Eye (tissue), 1 donor: ENCODE measurements around the gene HSDL1.

Experiments
- DNase-seq: peaks from one replicate; pipeline ENCODE4 v3.0.0-alpha.2; 2015

Gene HSDL1

DNA sequence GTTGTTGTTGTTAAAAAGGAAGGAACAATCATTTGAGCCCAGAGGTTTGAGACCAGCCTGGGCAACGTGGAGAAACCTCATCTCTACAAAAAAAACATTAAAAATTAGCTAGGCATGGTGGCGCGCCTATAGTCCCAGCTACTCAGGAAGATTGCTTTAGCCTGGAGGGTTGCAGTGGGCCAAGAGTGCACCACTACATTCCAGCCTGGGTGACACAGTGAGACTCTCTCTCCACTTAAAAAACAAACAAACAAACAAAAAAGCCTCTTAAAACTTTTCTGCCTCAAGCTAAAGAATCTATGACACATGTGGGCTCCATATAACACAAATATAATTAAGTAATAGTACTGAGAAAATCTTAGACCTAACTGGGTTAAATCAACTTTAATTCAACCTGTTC is 40.7 kb downstream of the HSDL1 start:
- DNase-seq: no peak

DNA sequence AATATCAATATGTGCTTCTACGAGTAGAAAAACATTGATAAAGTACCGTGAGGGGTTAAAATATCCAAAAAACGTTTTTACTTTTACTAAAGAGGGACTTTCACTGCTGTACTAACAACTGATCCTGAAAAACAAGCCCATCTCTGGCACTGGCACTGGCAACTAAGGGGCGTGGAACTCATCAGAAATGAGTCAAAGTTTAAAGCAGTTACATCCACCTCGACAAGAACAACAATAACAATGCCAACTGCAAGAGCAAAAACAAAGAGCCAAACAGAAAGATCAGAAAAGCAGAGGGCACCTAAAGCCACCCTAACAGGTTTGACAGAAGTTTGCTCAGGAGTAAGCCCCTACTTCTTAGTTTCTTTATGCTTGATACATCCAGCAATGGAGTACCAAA is 41.3 kb downstream of the HSDL1 start:
- DNase-seq: no peak

DNA sequence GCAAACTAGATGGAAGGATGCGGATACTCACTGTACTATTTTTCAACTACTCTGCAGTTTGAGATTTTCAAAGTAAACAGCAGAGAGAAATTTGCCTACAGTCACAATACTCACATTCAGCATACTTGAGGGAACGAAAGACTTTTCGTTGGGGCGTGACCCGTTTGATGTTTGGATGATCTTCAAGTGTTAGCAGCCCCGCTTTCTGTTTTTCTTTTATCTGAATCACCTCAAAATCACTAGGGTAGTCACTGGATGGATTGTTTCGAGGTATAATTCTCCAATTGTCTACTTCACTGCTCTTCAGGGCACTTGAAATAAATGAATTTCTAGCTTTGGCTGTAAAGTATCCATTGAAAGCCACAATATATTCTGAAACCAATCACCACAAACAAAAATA is 46.0 kb downstream of the HSDL1 start:
- no peak for DNase-seq

DNA sequence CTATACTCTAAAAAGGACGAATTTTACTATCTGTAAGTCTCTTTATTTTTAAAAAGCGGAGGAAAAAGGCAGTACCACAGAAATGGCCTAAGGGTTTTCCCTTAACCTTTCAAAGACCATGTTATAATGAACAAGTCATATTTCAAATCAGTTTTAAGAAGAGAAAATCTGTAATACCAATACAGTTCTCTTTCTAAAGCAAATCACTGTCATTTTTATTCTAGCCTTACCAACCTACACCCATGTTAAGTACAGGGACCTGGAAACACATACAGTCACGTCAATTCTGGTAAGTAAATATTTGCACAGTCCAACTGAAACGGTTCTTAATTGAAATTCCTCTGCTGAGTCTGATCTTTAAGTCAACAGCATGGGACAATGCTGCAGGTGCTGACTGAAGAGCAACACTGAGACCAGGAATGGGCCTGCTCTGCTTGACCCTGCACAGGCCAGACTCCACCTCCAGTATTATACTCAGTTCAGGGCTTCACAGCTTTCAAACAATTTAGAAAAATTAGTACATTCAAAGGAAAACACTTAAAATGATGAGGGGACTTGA is 48.5 kb downstream of the HSDL1 start:
- no peak for DNase-seq

DNA sequence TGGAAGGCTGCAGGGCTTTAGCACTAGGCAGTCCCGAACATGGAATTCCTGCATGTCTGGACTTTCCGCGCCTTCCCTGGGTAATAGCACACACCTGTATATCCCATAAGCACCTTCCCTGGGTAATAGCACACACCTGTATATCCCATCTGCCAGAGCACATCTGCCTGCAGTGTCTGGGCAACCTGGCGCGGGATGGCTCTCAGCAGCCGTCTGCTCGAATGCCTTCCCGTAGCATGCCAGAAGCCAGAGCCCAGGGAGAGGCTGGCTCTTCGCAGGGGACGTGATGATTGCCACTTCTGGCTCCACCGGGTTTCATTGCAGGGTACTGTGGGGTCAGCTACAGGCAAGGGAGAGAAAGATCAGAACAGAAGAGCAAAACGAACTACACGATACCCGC is 49.5 kb downstream of the HSDL1 start:
- DNase-seq: no peak

DNA sequence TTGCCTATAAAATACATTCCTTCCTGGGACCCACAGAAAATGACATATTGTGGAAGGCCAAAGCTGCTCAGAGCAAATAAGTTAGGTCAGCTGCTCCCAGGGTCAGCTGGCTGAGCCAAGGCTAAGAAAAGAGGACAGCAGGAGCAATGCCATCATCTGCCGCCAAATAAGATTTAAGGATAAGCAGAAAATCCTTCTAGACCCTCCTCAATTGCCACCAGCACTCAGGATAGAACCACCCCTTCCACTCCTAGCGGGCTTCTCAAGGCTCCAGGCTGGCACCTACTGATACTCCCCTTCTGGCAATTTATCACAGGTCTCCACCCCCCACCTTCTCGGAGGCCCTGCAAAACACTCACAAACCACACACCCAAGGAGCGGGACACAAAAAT is 51.1 kb downstream of the HSDL1 start:
- no peak for DNase-seq

DNA sequence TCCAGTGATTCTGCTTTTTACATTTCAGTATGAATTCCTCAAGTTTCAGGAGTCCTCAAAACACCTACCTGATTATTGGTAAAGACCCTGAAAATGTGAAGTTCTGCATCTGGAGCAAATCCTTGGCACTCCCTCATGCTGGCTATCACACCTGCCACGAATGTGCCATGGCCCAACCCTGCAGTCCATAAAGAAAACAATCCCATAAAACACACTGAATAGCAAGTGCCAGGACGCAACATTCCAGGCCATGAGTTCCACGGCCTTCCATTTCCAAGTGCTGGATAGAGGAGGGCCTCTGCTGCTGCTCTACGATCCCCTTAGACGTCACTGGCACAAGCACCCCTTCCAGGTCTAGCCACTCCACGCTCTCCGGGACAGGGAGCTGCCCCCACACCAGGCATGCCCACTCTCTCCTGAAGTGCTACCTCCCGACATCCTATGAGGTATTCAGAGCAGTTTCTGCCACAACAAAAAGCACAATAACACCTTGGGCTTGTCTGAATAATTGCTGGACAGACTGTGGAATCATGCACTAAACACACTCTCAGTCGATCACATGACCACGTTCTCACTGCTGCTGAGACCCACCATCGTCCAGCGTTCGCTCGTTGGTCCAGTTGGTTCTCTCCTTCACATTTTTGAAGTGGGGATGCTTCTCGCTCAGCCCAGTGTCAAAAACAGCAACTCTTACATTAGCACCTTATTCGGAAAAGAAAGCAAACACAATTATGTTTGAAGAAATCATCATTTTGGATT is 51.7 kb downstream of the HSDL1 start:
- no peak for DNase-seq

DNA sequence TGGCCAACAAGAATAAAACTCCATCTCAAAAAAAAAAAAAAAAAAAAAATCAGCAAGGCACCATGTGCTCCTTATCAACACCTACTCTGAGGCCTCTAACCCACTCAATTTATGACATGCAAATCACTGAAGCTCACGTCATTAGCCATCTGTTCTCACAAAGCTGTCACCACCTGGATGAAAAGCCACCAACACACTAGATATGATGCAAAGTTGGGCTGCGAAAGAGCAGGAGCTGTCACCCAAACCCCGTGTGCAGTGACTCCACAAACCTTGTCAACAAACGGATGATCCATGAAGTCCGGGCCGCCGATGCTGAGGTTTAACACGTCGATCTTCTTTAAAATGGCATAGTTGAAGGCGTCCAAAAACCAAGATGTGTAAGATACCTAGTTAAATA is 53.5 kb downstream of the HSDL1 start:
- no peak for DNase-seq

DNA sequence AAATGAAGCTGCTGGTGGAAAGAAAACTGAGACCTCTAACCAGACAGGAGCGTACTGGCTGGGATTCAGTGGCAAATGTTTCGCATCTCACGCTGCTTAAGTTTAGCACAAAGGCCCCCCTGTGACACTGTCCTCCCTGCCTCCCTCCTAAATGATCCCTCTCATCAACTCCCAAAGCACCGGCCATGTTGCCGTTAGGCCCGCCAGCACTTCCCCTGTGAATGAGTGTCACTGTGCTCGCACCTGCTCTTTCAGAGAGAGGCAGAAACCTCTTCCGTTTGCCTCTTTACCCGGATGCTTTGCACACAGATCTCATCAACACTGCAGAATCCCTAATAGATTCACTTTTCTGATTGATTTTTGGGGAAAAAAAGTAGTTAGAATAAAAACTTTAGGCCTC is 54.8 kb downstream of the HSDL1 start:
- no peak for DNase-seq

DNA sequence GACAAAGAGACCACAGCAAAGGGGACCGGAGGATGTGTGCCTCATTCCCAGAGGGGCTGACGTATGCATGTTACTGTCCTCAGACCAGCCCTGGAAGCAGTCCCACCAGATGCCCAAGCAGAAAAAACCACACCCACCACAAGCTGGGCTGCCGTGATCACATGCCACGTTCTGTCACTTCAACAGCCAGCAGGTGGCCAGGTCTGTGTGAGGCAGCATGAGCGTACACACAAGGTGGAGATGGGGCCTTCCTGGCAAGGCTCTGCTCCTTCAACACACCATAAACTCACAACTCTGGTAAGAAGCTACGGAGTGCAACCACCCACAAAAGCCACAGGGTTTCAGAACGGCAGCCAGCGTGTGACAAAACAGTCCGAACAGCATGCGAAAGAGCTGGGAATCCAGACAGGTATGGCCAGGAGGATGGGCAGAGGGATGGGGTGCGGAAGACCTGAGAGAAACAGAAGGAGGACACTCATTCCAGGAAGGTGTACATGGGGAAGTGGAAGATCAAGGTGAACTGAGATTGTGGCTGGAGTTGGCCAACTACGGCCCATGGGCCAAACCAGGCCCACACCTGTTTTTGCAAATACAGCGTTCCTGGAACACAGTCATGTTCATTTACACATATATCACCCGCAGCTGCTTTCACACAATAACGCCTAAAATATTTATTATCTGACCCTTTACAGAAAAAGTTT is 56.1 kb downstream of the HSDL1 start:
- DNase-seq: peak; percentile 29

DNA sequence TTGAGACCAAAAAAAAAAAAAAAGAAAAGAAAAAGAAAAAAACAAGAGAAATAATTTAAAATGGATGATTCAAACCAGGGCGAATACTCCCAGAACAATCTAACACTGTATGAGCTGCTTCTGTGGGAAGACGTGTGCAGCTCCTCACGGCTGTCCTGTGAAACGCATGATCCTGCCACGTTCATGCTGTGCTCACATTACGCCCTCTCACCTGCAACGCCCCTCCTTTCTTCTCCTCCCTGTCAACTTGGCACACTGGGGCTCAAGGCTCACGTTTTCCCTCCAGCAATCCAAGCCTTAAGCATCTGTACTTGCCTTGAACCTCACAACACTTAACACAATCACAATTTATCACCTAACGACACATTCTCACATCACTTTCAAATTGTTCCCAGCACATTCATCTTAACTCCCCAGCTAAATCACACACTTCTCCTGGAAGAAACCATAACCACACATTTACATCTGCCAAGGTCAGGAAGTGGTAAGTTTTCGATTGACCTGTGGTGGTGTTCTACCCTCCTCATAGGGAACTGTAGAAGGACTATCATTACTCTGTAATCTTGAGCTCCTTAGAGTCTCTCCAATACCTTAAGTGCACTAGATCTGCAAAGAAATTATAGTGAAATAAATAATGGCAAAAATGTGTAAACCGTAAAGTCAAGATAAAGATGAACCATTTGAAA is 57.4 kb downstream of the HSDL1 start:
- peak; percentile 54 for DNase-seq

DNA sequence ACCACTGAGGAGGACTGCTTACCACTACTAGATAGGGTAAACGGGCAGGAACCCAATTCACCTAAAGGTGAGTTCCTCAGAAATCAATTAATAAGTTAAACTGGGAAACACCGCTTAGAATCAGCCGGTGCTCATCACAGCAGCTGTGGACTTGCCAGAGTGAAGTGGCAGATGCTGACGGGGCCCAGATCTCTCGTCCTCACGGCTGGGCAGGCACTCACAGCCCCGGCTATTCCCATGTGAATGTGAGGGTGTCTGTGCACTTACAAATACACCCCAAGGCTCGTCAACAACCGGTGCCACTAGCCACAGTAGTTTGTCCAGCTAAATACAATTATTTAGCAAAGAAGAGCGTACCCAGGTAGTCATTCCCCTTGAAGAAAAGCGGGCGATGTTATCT is 58.0 kb downstream of the HSDL1 start:
- DNase-seq: peak; percentile 73

DNA sequence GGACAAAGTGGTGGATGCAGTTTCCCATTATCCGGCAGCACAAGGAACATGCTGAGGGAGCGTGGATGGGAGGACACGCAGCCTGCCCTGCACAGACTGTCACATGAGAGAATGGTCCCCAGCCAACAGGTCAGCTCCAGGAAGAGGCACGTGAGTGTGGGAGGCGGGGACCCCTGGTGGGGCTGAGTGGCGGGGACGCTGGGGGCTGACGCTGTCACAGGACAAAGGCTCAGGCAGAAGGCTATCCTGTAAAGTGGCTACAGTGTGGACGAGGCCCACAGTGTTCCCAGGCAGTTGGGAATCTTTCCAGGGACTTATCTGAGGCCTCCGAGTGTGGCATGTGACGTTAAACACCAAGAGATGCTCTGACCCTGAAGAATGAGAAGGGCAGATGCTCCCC is 58.6 kb downstream of the HSDL1 start:
- peak; percentile 53 for DNase-seq

DNA sequence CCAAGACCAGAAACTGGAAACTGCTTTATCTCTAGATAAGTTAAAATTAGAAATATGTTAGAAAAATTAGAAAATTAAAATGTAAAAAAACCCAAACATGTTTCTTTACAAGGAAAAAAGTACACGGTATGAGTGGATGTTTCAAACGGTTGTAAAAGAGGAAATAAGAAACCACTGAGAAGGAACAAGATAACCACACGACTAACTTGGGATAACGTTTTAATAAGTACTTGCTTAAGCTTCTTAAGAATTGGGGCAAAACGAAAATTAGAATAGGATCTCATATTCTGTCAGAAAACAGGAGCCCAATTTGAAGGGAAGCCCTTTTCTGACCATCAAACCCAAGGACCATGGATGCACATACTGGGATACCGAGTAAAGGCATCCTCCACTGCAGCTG is 59.2 kb downstream of the HSDL1 start:
- no peak for DNase-seq

DNA sequence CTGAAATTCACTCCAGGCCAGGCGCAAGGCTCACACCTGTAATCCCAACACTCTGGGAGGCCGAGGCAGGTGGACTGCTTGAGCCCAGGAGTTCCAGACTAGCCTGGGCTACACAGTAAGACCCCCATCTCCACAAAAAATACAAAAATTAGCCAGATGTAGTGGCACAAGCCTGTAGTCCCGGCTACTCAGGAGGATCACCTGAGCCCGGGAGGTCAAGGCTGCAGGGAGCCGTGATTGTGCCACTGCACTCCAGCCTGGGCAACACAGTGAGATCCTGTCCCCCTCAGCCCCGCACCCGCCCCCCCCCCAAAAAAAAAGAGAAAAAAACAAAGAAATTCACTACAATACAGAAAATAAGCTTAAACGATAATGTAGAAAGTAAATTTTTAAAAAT is 59.7 kb downstream of the HSDL1 start:
- no peak for DNase-seq

DNA sequence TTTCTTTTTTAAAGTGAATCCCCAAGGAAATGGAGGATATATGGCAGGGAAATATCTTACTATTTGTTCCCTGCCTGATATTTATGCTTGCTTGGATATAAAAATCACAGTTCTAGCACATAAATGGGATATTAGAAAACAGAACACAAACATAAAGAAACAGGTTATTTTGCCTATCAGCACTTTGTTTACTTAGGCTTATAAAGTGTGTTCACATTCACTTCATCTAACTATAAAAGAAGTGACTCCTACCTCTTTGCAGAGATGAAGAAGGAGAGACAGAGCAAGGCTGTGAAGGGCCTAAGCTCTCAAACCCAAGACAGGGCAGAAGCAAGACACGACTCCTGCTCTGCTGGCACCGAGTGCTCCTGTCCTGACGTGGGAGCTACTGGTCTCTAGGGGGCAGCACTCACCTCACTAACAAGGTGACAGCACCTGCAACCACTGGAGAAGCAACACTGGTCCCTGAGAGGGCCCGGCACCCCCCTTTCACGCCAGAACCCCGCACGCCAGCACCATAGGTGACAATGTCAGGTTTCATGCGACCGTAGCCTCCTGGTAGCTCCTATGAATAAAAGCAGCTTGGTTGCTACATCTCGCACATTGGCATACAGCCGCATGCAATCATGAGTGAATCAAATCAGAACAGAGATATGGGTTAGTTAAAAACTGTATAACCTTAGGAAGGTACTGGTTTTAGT is 60.3 kb downstream of the HSDL1 start:
- peak; percentile 76 for DNase-seq

DNA sequence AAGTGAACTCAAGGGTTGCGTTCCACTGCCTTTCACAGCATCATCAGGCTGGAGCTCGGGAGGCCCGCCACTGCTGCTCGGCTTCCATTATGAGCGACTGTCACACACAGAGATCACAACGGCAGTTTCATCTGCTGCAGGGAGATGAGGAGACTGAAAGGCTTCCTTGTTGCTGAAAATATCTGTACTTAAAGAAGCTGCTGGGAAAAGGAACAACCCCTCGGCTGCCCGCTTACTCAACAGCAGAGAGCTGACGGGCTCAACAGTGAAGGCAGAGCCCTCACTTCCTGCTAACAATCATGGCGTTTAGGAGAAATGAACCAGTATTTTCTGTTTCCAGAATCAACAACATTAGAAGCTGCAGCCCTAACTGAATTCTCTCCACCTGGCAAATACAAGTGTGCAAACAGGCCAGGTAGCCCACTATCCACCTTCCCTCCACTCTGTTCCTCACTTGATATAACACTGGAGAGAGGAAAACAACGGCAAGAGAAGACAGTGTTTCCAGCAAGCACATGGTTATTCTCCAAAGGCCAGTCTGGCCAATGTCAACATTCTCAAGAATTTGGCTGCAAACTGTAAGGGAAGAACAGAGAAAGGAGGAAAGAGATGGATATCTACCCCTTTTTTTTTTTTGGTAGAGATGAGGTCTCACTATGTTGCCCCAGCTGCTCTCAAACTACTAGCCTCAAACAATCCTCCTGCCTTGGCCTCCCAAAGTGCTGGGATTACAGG is 62.0 kb downstream of the HSDL1 start:
- DNase-seq: no peak

DNA sequence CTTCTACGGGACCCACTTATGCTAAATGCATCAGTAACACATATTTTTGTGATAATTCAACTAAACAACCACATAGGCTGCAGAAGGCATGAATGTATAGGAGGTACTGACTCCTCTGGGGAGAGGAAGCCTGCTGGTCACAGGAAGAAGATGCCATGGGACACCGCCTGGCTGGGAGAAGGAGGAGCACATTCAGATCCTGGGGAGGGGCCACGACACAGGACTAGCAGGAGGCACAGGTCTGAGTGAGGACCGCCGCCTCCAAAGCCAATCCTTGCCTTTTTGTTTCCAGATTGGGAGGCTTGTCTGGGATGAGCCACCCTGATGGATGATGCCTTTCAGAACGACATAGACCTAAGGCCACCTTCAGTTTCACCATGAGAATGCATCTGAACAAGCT is 62.9 kb downstream of the HSDL1 start:
- no peak for DNase-seq

DNA sequence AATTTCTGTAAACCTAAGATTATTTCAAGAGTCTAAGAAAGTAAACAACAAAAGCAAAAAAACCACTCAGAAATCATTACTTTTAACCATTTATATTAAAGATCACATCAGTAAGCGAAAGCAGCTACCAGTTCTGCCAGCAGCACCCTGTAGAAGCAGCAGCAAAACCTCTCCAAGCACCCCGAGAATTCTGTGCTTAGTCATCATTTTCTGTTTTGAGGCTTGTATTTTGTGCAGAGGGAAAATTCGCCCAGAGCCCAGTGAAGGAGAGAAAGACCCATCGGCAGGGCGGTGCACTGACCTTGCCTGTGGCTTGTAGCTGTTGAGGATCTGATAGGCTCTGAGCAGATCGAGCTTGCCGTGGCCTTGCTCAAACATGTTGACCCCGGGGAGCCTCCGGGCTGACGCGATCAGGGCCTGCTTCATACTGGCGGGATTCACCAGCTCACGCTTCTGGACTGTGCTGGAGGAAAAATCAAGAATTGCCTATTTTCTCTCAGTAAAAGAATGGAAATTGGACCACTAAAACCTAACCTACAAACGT is 63.5 kb downstream of the HSDL1 start:
- no peak for DNase-seq

DNA sequence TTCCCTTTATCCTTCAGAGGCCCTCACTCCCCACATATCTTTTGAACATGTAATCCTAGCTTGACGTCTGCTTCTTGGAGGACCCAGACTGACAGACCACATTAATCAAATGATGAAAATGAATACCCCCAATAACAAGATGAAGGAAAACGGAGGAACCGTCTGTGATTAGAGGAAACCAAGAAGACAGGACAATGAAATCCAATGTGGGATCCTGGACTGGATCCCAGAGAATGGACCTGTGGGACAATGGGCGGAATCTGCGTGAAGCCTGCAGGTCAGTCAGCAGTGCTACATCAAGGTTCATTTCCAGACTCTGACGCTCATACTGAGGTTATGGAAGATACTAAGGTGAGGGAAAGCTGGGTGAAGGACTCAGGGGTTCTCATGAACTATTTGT is 64.2 kb downstream of the HSDL1 start:
- DNase-seq: no peak

DNA sequence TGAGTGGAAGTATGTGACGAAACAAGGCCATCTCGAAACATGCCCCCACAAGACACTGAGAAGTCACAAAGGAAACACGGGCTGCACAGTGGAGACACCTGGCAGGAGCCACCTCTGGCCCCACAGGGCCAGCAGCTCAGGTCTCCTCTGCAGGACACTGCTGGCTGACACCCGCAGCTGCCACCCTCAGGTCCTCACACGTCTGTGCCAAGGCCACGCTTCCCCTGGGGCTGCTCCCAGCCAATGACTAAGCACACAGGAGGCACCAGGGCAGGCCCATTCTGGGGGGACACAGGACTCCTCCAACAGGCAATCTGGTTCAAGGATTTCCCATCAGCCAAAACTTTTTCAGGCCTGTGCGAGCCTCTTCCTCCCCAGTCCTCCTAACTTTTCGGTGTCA is 64.6 kb downstream of the HSDL1 start:
- no peak for DNase-seq

DNA sequence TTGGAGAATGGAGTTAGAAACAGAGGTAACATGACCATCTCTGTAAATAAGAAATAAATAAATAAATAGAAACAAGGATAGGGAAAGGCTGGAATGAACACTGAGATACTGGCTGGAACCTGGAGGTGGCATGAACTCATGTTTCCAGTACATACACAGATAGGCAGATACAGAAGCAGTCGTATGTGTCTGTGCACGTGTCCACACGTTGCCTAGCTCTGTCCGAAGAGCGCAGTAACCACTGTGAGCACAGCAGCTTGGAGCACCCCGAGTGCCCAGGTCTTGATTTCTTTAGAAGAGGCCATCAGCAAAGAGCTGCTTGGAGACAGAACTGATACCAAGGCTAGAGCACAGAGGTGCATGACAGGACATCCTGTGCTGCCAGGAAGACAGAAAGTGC is 65.3 kb downstream of the HSDL1 start:
- DNase-seq: no peak
